ENCODE data around the gene ONECUT2. TPM values are rescaled to one million over a fixed set of nuclear protein-coding genes. Genes with fewer than 3 reads are reported as not detected.
"Not testable (repeated sequence)": the region's sequence is repeated elsewhere in the genome, so short reads cannot be mapped to it uniquely, and the experiment has no call there.

Gene ONECUT2
- total RNA-seq, 1 experiment from 2014 or later = 4.3 TPM

GRCh38 chr18:57396831-57397230 is 38.3 kb upstream of the ONECUT2 start:
- DNase-seq (ENCODE audit: low read depth, low spot score); H3K79me2 ChIP-seq (ENCODE audit: insufficient read depth, low read length); H3K9me3 ChIP-seq (ENCODE audit: control insufficient read depth in 1 of 2, insufficient read depth in 1 of 2, low read depth in 1 of 2, low read length in 2 of 2); H2AFZ ChIP-seq (ENCODE audit: low read depth, low read length, poor library complexity, severe bottlenecking); H3K9me2 ChIP-seq (ENCODE audit: insufficient read depth); H3K36me3 ChIP-seq (ENCODE audit: control insufficient read depth in 1 of 2, insufficient read depth in 2 of 2, low read length in 2 of 2); BruUV-seq (replicated peaks); H3K27ac ChIP-seq (ENCODE audit: low read depth, low read length); H3K9ac ChIP-seq (ENCODE audit: low read length); ATAC-seq; H3K4me3 ChIP-seq (replicated peaks in 1 of 2; ENCODE audit: low read depth in 1 of 2, low read length in 2 of 2); H3K4me2 ChIP-seq (ENCODE audit: low read length); H4K20me1 ChIP-seq (ENCODE audit: insufficient read depth); CTCF ChIA-PET; RAD21 ChIA-PET (ENCODE audit: low non-redundant PET in 1 of 2, low total read pairs in 2 of 2, uncharacterized antibody in 2 of 2, unreplicated experiment in 2 of 2); intact Hi-C loops (cut with micrococcal nuclease); H3K4me1 ChIP-seq (ENCODE audit: control insufficient read depth in 1 of 2, insufficient read depth in 2 of 2, low read length in 2 of 2): not testable (repeated sequence)
- H3K27me3 ChIP-seq (ENCODE audit: insufficient read depth, low read length) = peaks cover 33% of the 10 kb centered on the region
- POLR2A ChIA-PET = interaction anchor here (0.7 kb wide), 1 partner anchor 172 kb away, joined by 3 read pairs; no protein-coding TSS in a partner anchor

- RAD21 ChIA-PET (ENCODE audit: low non-redundant PET in 1 of 2, low total read pairs in 2 of 2, uncharacterized antibody in 2 of 2, unreplicated experiment in 2 of 2) = no interaction called here
- TF ChIP-seq SP1 (IDR thresholded peaks at IDR 0.05; ENCODE audit: low read depth) = no peak
- no peak for TF ChIP-seq JUND (IDR thresholded peaks at IDR 0.05)
- TF ChIP-seq EZH2phosphoT487 (IDR thresholded peaks at IDR 0.05; ENCODE audit: borderline replicate concordance) = no peak
- no peak for TF ChIP-seq ATF3 (IDR thresholded peaks at IDR 0.05)
- no peak for TF ChIP-seq TCF7L2 (IDR thresholded peaks at IDR 0.05; ENCODE audit: borderline replicate concordance, extremely low read depth, insufficient read depth, insufficient read length)
- no peak for TF ChIP-seq CTCF (IDR thresholded peaks at IDR 0.05 in 2 of 3, conservative IDR thresholded peaks at IDR 0.05 in 1 of 3; ENCODE audit: borderline replicate concordance in 1 of 3, insufficient read depth in 1 of 3, low read depth in 2 of 3, low read length in 2 of 3)
- TF ChIP-seq ZFX (IDR thresholded peaks at IDR 0.05) = no peak
- no peak for TF ChIP-seq EZH2 (IDR thresholded peaks at IDR 0.05)
- no peak overlapping the region for H3K4me2 ChIP-seq (ENCODE audit: low read length)
Measured at GRCh38 chr18:57397440-57398132, 37.6 kb upstream of the ONECUT2 start.

More at GRCh38 chr18:57397440-57398132, 37.6 kb upstream of the ONECUT2 start:
- ATAC-seq (no peak), DNase-seq (ENCODE audit: low read depth, low spot score) (peak; percentile 2)
- Histone ChIP-seq H3K27me3 (ENCODE audit: insufficient read depth, low read length) (peaks cover 38% of the 10 kb centered on the region), H3K9ac (ENCODE audit: low read length) (no peak overlapping the region), H3K36me3 (ENCODE audit: control insufficient read depth in 1 of 2, insufficient read depth in 2 of 2, low read length in 2 of 2) (no peaks in the 10 kb centered on the region), H4K20me1 (ENCODE audit: insufficient read depth) (no peaks in the 10 kb centered on the region), H2AFZ (ENCODE audit: low read depth, low read length, poor library complexity, severe bottlenecking) (no peak overlapping the region), H3K9me3 (ENCODE audit: control insufficient read depth in 1 of 2, insufficient read depth in 1 of 2, low read depth in 1 of 2, low read length in 2 of 2) (no peaks in the 10 kb centered on the region), H3K27ac (ENCODE audit: low read depth, low read length) (no peak overlapping the region), H3K9me2 (ENCODE audit: insufficient read depth) (no peaks in the 10 kb centered on the region), H3K4me3 (replicated peaks in 1 of 2; ENCODE audit: low read depth in 1 of 2, low read length in 2 of 2) (no peak overlapping the region), H3K4me1 (ENCODE audit: control insufficient read depth in 1 of 2, insufficient read depth in 2 of 2, low read length in 2 of 2) (no peaks in the 10 kb centered on the region), H3K79me2 (ENCODE audit: insufficient read depth, low read length) (no peaks in the 10 kb centered on the region)
- CTCF ChIA-PET = no interaction called here
- intact Hi-C loops (cut with micrococcal nuclease) = no loop called here
- no TSS peak for BruUV-seq (replicated peaks)
- POLR2A ChIA-PET = no interaction called here

Data from HCT116 (cell line).